Sigmoid colon (tissue), 7 donors: ENCODE measurements around the gene CFDP1. TPM values are rescaled to one million over a fixed set of nuclear protein-coding genes. Genes with fewer than 3 reads are reported as not detected.
"Not testable (repeated sequence)": the region's sequence is repeated elsewhere in the genome, so short reads cannot be mapped to it uniquely, and the experiment has no call there.

Source experiments
- DNase-seq: peaks from one replicate; pipeline ENCODE4 v3.0.0-alpha.2; 2019
- H3K27ac ChIP-seq, 4 donors: fragments of 200-600 bp; sonication (generic); one replicate each; pipeline ENCODE4 v1.5.1; 2016 to 2019; ENCODE audit warnings: mild to moderate bottlenecking in 1 of 4
- H3K27me3 ChIP-seq, 3 donors: fragments of 200-600 bp; sonication (generic); one replicate each; pipeline ENCODE4 v1.5.1; 2019; ENCODE audit warnings: mild to moderate bottlenecking in 1 of 3
- H3K36me3 ChIP-seq, 4 donors: fragments of 200-600 bp; sonication (generic); one replicate each; pipeline ENCODE4 v1.5.1; 2016 to 2019
- H3K4me1 ChIP-seq, 4 donors: fragments of 200-600 bp; sonication (generic); one replicate each; pipeline ENCODE4 v1.5.1; 2017 to 2019
- H3K4me3 ChIP-seq, 4 donors: fragments of 200-600 bp; sonication (generic); one replicate each; pipeline ENCODE4 v1.5.1; 2017 to 2019; ENCODE audit warnings: mild to moderate bottlenecking in 2 of 4, moderate library complexity in 1 of 4
- H3K9me3 ChIP-seq, 4 donors: fragments of 200-600 bp in 3 of 4; sonication (generic) in 3 of 4; one replicate each; pipeline versions ENCODE4 v1.5.1 to v1.6.1; 2013 to 2019
- EP300 ChIP-seq, 4 donors: sonication (generic); formaldehyde crosslinking; IDR thresholded peaks; one replicate each; pipeline ENCODE4 v1.6.1; 2017; ENCODE audit warnings: antibody characterized with exemption in 4 of 4
- POLR2A ChIP-seq, 2 donors: fragments of 450-650 bp; IDR thresholded peaks; one replicate each; pipeline ENCODE4 v1.6.1; 2016; ENCODE audit warnings: antibody characterized with exemption in 2 of 2, mild to moderate bottlenecking in 2 of 2, moderate library complexity in 2 of 2
- POLR2AphosphoS5 ChIP-seq, 4 donors: sonication (generic); formaldehyde crosslinking; IDR thresholded peaks; one replicate each; pipeline ENCODE4 v1.6.1; 2017; ENCODE audit warnings: antibody characterized with exemption in 4 of 4
- WGBS, 2 donors: extraction: QIAGEN DNeasy Blood & Tissue Kit; methylation state at CpG; one replicate each; pipeline ENCODE4 v1.1.7; 2013; 5-methylcytosine and 5-hydroxymethylcytosine counted together
- intact Hi-C: fragments of 100-400 bp; cut with DNase I; formaldehyde crosslinking; loops from one replicate; pipeline ENCODE4 v1.15.1; 2023
- polyA plus RNA-seq, 3 donors: library from polyadenylated mRNA; stranded (reverse); fragments of 200-250 nt; gene quantifications; one replicate each; pipeline ENCODE4 v1.2.3, GENCODE V29; 2013
- total RNA-seq, 4 donors: library from RNA; depleted of rRNA; stranded (reverse); fragments of >200 nt; gene quantifications; one replicate each; pipeline ENCODE4 v1.1.0, GENCODE V29; 2016
- TF ChIP-seq, protein P1 (sequence below), 4 experiments: fragments of 450-650 bp in 3 of 4; fragments of 200-600 bp in 1 of 4; IDR thresholded peaks; one replicate each; pipeline ENCODE4 v1.5.1; 2016 to 2019; ENCODE audit warnings: antibody characterized with exemption in 4 of 4, mild to moderate bottlenecking in 3 of 4, moderate library complexity in 2 of 4
- donor health status: healthy with polysubstance abuse.
- donor health status: Bipolar disorder and iron deficiency.
- donor health status: healthy.

The CFDP1 gene
- total and polyA plus RNA-seq, 7 donors: 42.1 to 382 (median 61.1) TPM

DNA sequence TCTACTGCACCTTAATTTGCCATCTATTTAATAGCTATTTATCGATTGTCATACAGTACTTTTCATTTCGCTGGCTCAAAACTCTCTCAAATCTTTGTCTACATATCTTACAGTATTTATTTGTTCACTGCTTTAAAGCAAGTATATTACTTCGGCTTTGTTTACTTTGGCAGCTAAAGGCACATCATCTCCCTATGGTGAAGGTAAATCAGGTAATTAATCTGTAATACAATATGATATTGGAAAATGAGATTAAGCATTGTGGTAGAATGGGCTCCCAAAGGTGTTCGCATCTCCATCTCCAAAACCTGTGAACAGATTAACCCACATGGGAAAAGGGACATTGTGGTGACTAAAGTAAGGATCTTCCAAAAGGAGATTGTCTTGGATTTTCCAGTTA lies 24.7 kb upstream of the CFDP1 start:
- Histone ChIP-seq H3K27me3 (no peaks in the 10 kb centered on the region), H3K27ac (no peak overlapping the region), H3K9me3 (no peaks in the 10 kb centered on the region), H3K36me3 (no peaks in the 10 kb centered on the region), H3K4me3 (no peak overlapping the region), H3K4me1 (peaks cover 0 to 22% (median 8%) of the 10 kb centered on the region in 4 donors)
- intact Hi-C loops: no loop called here
- DNase-seq: no peak
- 21 to 71% methylated on average over 4 of the region's 4 CpGs for WGBS, 2 donors
- TF ChIP-seq, protein P1, sequence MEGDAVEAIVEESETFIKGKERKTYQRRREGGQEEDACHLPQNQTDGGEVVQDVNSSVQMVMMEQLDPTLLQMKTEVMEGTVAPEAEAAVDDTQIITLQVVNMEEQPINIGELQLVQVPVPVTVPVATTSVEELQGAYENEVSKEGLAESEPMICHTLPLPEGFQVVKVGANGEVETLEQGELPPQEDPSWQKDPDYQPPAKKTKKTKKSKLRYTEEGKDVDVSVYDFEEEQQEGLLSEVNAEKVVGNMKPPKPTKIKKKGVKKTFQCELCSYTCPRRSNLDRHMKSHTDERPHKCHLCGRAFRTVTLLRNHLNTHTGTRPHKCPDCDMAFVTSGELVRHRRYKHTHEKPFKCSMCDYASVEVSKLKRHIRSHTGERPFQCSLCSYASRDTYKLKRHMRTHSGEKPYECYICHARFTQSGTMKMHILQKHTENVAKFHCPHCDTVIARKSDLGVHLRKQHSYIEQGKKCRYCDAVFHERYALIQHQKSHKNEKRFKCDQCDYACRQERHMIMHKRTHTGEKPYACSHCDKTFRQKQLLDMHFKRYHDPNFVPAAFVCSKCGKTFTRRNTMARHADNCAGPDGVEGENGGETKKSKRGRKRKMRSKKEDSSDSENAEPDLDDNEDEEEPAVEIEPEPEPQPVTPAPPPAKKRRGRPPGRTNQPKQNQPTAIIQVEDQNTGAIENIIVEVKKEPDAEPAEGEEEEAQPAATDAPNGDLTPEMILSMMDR (IDR thresholded peaks at IDR 0.05): no peak
- TF ChIP-seq POLR2AphosphoS5 (IDR thresholded peaks at IDR 0.05): no peak
- TF ChIP-seq EP300 (IDR thresholded peaks at IDR 0.05): no peak
- no peak for TF ChIP-seq POLR2A (IDR thresholded peaks at IDR 0.05)

DNA sequence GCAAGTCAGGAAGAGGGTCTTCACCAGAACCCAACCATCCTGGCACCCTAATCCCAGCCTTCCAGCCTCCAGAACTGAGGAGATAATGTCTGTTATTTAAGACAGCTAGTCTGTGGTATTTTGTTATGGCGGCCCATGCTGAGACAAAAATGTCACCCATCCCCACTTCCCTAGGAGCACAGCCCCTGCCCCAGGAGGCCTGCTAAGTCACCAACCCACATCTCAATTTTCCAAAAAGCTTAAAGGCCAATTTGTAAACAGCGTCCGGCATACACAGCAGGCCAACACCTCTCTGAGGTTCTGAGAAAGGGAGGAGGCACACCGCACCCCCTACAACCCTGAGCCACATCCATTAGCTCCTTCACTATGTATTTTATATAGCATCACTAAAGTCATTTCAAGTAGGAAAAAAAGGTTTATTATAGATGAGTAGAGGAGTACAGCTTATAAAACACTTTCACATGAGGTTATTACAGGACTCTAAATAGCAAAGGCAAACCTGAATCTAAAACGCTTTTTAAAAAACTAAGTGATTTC lies 24.2 kb upstream of the CFDP1 start:
- Histone ChIP-seq H3K27me3 (no peaks in the 10 kb centered on the region), H3K9me3 (no peaks in the 10 kb centered on the region), H3K36me3 (no peaks in the 10 kb centered on the region), H3K4me1 (peaks cover 0 to 18% (median 3%) of the 10 kb centered on the region in 4 donors), H3K27ac (no peak overlapping the region), H3K4me3 (no peak overlapping the region)
- no peak for DNase-seq
- TF ChIP-seq EP300 (IDR thresholded peaks at IDR 0.05) (no peak), POLR2AphosphoS5 (IDR thresholded peaks at IDR 0.05) (no peak), POLR2A (IDR thresholded peaks at IDR 0.05) (no peak)
- TF ChIP-seq, protein P1 (IDR thresholded peaks at IDR 0.05): no peak
- intact Hi-C loops: no loop called here
- WGBS, 2 donors: 36 to 75% methylated on average over 5 of the region's 5 CpGs

DNA sequence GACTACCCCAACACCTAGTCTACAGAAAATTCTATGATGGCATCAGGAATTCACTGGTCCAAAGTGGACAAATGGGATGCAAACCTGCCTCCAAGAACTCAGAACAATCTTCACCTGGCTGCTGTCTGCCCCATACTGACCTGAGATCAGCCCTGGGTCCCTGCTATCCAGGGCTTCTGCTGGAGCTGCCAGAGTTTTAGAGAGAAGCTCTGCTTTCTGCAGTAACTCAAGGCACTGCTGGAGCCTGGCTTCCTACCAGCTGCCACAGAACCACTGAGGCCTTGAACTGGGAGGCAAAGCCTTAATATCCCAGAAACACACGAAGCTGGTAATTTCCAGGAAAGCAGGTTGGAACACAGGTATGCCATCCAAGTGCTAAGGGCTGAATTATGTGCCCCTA lies 23.7 kb upstream of the CFDP1 start:
- H3K36me3 ChIP-seq: no peaks in the 10 kb centered on the region

DNA sequence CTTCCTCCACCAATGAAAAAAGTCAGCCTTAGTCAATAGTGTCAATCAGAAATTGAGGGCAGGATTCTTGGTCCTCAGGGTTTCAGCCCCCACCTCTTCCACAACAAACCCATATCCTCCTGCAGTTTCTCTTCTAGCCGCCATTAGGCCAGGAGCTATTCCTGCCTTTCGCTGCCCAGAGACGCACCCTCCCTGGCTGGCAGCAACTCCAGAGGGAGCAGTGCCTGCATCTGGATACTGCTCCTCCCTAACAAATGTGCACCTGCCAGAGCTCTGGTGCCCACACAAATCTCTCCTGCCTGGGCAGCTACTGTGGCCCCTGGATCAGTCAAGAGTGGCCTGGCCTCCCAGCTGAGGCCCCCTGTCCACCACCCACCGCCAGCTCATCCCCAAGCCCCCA lies 23.2 kb upstream of the CFDP1 start:
- H3K4me3 ChIP-seq, DNase-seq, H3K27ac ChIP-seq, H3K36me3 ChIP-seq, H3K9me3 ChIP-seq, intact Hi-C loops, H3K27me3 ChIP-seq: not testable (repeated sequence)
- 50 to 90% methylated on average over 4 of the region's 4 CpGs for WGBS, 2 donors
- H3K4me1 ChIP-seq: peaks cover 0 to 12% (median 0%) of the 10 kb centered on the region in 4 donors

More for the DNA sequence above, 23.7 kb upstream of the CFDP1 start:
- H3K27me3 ChIP-seq: no peaks in the 10 kb centered on the region
- WGBS, 2 donors: 30 to 78% methylated on average over 1 of the region's 1 CpG
- TF ChIP-seq EP300 (IDR thresholded peaks at IDR 0.05) (no peak), POLR2A (IDR thresholded peaks at IDR 0.05) (no peak), POLR2AphosphoS5 (IDR thresholded peaks at IDR 0.05) (no peak)
- TF ChIP-seq, protein P1 (IDR thresholded peaks at IDR 0.05): no peak
- intact Hi-C loops: no loop called here
- H3K9me3 ChIP-seq: no peaks in the 10 kb centered on the region
- no peak overlapping the region for H3K4me3 ChIP-seq
- no peak for DNase-seq
- H3K4me1 ChIP-seq: peaks cover 0 to 12% (median 0%) of the 10 kb centered on the region in 4 donors
- H3K27ac ChIP-seq: no peak overlapping the region

DNA sequence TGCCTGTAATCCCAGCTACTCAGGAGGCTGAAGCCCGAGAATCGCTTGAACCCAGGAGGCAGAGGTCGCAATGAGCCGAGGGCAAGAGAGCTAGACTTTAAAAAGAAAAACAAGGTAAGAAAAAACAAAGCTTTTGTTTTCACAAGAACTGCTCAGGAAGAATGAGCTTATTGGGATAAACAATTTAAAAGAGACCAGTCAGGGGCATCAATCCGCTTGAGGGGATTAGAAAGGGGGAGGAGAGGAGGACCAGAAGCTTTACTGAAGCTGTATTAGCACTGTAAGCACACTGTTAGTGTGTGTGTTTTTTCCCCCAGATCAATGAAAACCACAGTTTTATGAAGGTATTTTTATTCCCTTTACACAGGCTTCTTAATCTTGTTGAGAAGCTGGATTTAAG lies 22.4 kb upstream of the CFDP1 start:
- H3K4me1 ChIP-seq: peaks cover 0 to 4% (median 0%) of the 10 kb centered on the region in 4 donors
- no peak for DNase-seq
- no peak overlapping the region for H3K4me3 ChIP-seq
- TF ChIP-seq, protein P1 (IDR thresholded peaks at IDR 0.05): no peak
- no peak for TF ChIP-seq POLR2A (IDR thresholded peaks at IDR 0.05)
- no peak for TF ChIP-seq EP300 (IDR thresholded peaks at IDR 0.05)
- no peak for TF ChIP-seq POLR2AphosphoS5 (IDR thresholded peaks at IDR 0.05)
- no peak overlapping the region for H3K27ac ChIP-seq
- H3K9me3 ChIP-seq: no peaks in the 10 kb centered on the region
- intact Hi-C loops: no loop called here
- WGBS, 2 donors: 64 to 88% methylated on average over 5 of the region's 5 CpGs
- H3K36me3 ChIP-seq: peaks cover 0 to 10% (median 3%) of the 10 kb centered on the region in 4 donors
- H3K27me3 ChIP-seq: no peaks in the 10 kb centered on the region
